Muscle of back (tissue), 11 donors: Measurements from ENCODE around the gene PALLD. TPM values are rescaled to one million over a fixed set of nuclear protein-coding genes. Genes with fewer than 3 reads are reported as not detected.
"Not testable (repeated sequence)": the region's sequence is repeated elsewhere in the genome, so short reads cannot be mapped to it uniquely, and the experiment has no call there.

Experiments used
- DNase-seq, 3 donors: peaks; one replicate each; pipeline versions ENCODE4 v3.0.0 to v3.0.0-alpha.2; 2013
- polyA plus RNA-seq, 10 donors: library from polyadenylated mRNA; unstranded; fragments of 120-200 nt; gene quantifications; one replicate each; pipeline ENCODE4 v1.2.1, GENCODE V29; 2013; ENCODE audit not compliant: insufficient read length in 10 of 10

Gene PALLD
- polyA plus RNA-seq, 10 donors, result 130 to 201 (median 147) TPM

GRCh38 chr4:168488869-168489274 lies 8.0 kb upstream of the PALLD start:
- peak; percentile 52 to 80 (median 58) for DNase-seq

- DNase-seq, result no peak
Observed at GRCh38 chr4:168489616-168490015, 7.2 kb upstream of the PALLD start.

- peak in 1 of 3 donors; percentile 67 for DNase-seq
Observed at GRCh38 chr4:168490711-168491110, 6.1 kb upstream of the PALLD start.

- no peak for DNase-seq
Observed at GRCh38 chr4:168491563-168491962, 5.3 kb upstream of the PALLD start.

GRCh38 chr4:168498251-168498650 lies 1.4 kb downstream of the PALLD start:
- no peak for DNase-seq

GRCh38 chr4:168499241-168499640 lies 2.4 kb downstream of the PALLD start:
- DNase-seq, result no peak

GRCh38 chr4:168501407-168501806 lies 4.6 kb downstream of the PALLD start:
- DNase-seq, result no peak

- DNase-seq, result no peak
Observed at GRCh38 chr4:168502861-168503260, 6.0 kb downstream of the PALLD start.

GRCh38 chr4:168503652-168504362 lies 7.0 kb downstream of the PALLD start:
- no peak for DNase-seq

- DNase-seq, result no peak
Observed at GRCh38 chr4:168504526-168504925, 7.7 kb downstream of the PALLD start.

GRCh38 chr4:168506014-168506413 lies 9.2 kb downstream of the PALLD start:
- no peak for DNase-seq

GRCh38 chr4:168507178-168507815 lies 10.4 kb downstream of the PALLD start:
- DNase-seq, result no peak

GRCh38 chr4:168508683-168509082 lies 11.8 kb downstream of the PALLD start:
- no peak for DNase-seq

- no peak for DNase-seq
Observed at GRCh38 chr4:168509786-168510185, 12.9 kb downstream of the PALLD start.

GRCh38 chr4:168511780-168512489 lies 15.1 kb downstream of the PALLD start:
- no peak for DNase-seq

- not testable (repeated sequence) for DNase-seq
Observed at GRCh38 chr4:168513826-168514225, 17.0 kb downstream of the PALLD start.

GRCh38 chr4:168514249-168514852 lies 17.5 kb downstream of the PALLD start:
- peak; percentile 48 to 74 (median 54) for DNase-seq

GRCh38 chr4:168515222-168516011 lies 18.6 kb downstream of the PALLD start:
- DNase-seq, result no peak

- no peak for DNase-seq
Observed at GRCh38 chr4:168516841-168517240, 20.0 kb downstream of the PALLD start.

- DNase-seq, result no peak
Observed at GRCh38 chr4:168519576-168519975, 22.7 kb downstream of the PALLD start.

- no peak for DNase-seq
Observed at GRCh38 chr4:168521721-168522120, 24.9 kb downstream of the PALLD start.

- no peak for DNase-seq
Observed at GRCh38 chr4:168522356-168522755, 25.5 kb downstream of the PALLD start.
